Loucy (cell line): ENCODE results near the gene CNOT6.
"Not testable (repeated sequence)": the region's sequence is repeated elsewhere in the genome, so short reads cannot be mapped to it uniquely, and the experiment has no call there.

Experiments used
- H2AFZ ChIP-seq: fragments of 200-600 bp; sonication (generic); 2 replicates; pipeline ENCODE4 v1.6.0; 2016; ENCODE audit warnings: antibody characterized with exemption, mild to moderate bottlenecking, low read length, moderate library complexity
- H3F3A ChIP-seq: fragments of 200-600 bp; 2 replicates; pipeline ENCODE4 v1.6.0; 2016; ENCODE audit warnings: antibody characterized with exemption, low read depth, mild to moderate bottlenecking
- H3K27me3 ChIP-seq: fragments of 200-600 bp; sonication (generic); 2 replicates; pipeline ENCODE4 v1.6.1; 2014; ENCODE audit warnings: low read length, mild to moderate bottlenecking; ENCODE audit not compliant: insufficient read depth, poor library complexity, severe bottlenecking
- H3K36me3 ChIP-seq: fragments of 200-600 bp; sonication (generic); 2 replicates; pipeline ENCODE4 v1.6.1; 2016; ENCODE audit warnings: low read length; ENCODE audit not compliant: insufficient read depth
- H3K4me1 ChIP-seq: fragments of 200-600 bp; sonication (generic); 2 replicates; pipeline ENCODE4 v1.5.1; 2014; ENCODE audit warnings: low read length, mild to moderate bottlenecking; ENCODE audit not compliant: insufficient read depth, poor library complexity, severe bottlenecking
- H3K4me2 ChIP-seq: fragments of 200-600 bp; sonication (generic); 2 replicates; pipeline ENCODE4 v1.6.0; 2014; ENCODE audit warnings: antibody characterized with exemption, low read length, low read depth, mild to moderate bottlenecking; ENCODE audit not compliant: poor library complexity, severe bottlenecking
- H3K4me3 ChIP-seq: fragments of 200-600 bp; sonication (generic); 2 replicates; pipeline ENCODE4 v1.5.1; 2014; ENCODE audit warnings: low read length, mild to moderate bottlenecking, mixed read lengths; ENCODE audit not compliant: poor library complexity, severe bottlenecking
- H3K79me2 ChIP-seq: fragments of 200-600 bp; sonication (generic); 2 replicates; pipeline ENCODE4 v1.6.1; 2014; ENCODE audit warnings: low read length; ENCODE audit not compliant: insufficient read depth
- H3K9ac ChIP-seq: fragments of 200-600 bp; sonication (generic); 2 replicates; pipeline ENCODE4 v1.6.0; 2014; ENCODE audit warnings: mild to moderate bottlenecking, low read depth, low read length, moderate library complexity; ENCODE audit not compliant: poor library complexity, severe bottlenecking
- H3K9me2 ChIP-seq: fragments of 200-600 bp; sonication (generic); replicated peaks from 2 replicates; pipeline ENCODE4 v1.6.1; 2016; ENCODE audit warnings: low read depth, low read length, mixed read lengths
- H3K9me3 ChIP-seq: fragments of 200-600 bp; sonication (generic); 2 replicates; pipeline ENCODE4 v1.6.1; 2014; ENCODE audit warnings: mild to moderate bottlenecking, antibody characterized with exemption, low read length, low read depth; ENCODE audit not compliant: insufficient read depth
- H4K20me1 ChIP-seq: fragments of 200-600 bp; sonication (generic); 2 replicates; pipeline ENCODE4 v1.6.0; 2014; ENCODE audit warnings: antibody characterized with exemption, low read length, mild to moderate bottlenecking; ENCODE audit not compliant: insufficient read depth, poor library complexity, severe bottlenecking
- CTCF ChIP-seq: fragments of 200-600 bp; sonication (generic); conservative IDR thresholded peaks from 2 replicates; pipeline ENCODE4 v1.5.1; 2014; ENCODE audit warnings: mild to moderate bottlenecking, antibody characterized with exemption, low read length
- EZH2phosphoT487 ChIP-seq: fragments of 200-600 bp; IDR thresholded peaks from 2 replicates; pipeline ENCODE4 v1.6.1; 2018; ENCODE audit warnings: antibody characterized with exemption, mild to moderate bottlenecking, moderate library complexity, borderline replicate concordance

The CNOT6 gene

DNA sequence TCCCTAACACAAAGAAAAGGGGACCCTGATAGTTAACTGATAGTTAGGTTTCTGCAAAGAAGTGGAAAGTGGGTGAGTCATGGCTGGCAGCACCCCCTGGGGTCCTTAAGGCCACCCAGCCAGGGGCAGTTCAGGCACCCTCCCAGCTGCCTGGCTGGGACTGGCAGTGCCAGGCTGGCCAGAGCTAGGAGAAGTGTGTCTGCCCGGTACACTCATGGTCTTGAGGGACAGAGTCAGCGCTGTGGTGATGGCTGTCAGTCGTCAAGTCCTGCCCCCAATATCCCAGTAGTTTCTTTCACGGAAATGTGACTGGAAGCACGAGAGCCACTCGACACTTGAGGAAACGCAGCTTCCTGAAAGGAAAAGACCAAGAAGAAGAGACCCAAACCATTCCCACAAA, 22.3 kb upstream of the CNOT6 start:
- Histone ChIP-seq H3K27me3 (no peaks in the 10 kb centered on the region), H3K9me3 (no peaks in the 10 kb centered on the region), H3K4me1 (no peaks in the 10 kb centered on the region), H3K4me3 (no peak overlapping the region), H3F3A (no peaks in the 10 kb centered on the region), H4K20me1 (no peaks in the 10 kb centered on the region), H3K79me2 (no peaks in the 10 kb centered on the region), H2AFZ (no peak overlapping the region), H3K4me2 (no peak overlapping the region), H3K9ac (no peak overlapping the region), H3K36me3 (no peaks in the 10 kb centered on the region), H3K9me2 (no peaks in the 10 kb centered on the region)
- TF ChIP-seq EZH2phosphoT487, result no peak
- no peak for TF ChIP-seq CTCF

DNA sequence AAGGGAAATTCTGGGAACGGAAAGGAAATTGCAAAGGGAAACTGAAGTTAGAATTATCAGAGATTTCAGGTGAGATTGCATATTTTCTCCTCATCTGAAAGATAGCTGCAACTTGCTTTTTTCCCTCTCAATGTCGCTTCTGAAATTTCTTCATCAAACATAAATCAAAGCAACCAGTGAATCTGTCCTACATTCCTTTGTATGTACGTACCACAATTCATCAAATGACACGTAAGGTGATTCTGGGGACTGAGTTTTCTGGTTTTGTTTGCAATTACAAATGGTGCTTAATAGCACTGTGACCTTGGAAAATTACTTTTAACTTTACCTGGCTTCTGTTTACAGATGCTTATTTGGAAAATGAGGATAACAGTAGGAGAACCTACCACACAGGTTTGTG, 21.9 kb upstream of the CNOT6 start:
- Histone ChIP-seq H3K9ac (no peak overlapping the region), H3K9me3 (no peaks in the 10 kb centered on the region), H3K36me3 (no peaks in the 10 kb centered on the region), H4K20me1 (no peaks in the 10 kb centered on the region), H3K4me2 (no peak overlapping the region), H3K79me2 (no peaks in the 10 kb centered on the region), H3K4me1 (no peaks in the 10 kb centered on the region), H3K27me3 (no peaks in the 10 kb centered on the region), H3F3A (no peaks in the 10 kb centered on the region), H3K9me2 (no peaks in the 10 kb centered on the region), H2AFZ (no peak overlapping the region), H3K4me3 (no peak overlapping the region)
- no peak for TF ChIP-seq EZH2phosphoT487
- no peak for TF ChIP-seq CTCF

DNA sequence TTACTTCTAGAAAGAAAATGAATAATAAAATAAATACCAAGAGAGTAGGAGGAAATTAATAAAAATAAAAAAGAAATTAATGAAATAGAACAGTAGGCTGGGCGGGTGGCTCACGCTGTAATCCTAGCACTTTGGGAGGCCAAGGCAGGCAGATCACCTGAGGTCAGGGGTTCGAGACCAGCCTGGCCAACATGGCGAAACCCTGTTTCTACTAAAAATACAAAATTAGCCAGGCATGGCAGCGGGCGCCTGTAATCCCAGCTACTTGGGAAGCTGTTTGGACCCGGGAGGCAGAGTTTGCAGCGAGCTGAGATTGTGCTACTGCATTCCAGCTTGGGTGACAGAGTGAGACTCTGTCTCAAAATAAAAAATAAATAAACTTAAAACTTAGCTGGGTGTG, 20.8 kb upstream of the CNOT6 start:
- not testable (repeated sequence) for H3K4me3 ChIP-seq, H3K79me2 ChIP-seq, H3K9ac ChIP-seq, H3K9me3 ChIP-seq, H3K4me2 ChIP-seq, H3K4me1 ChIP-seq, H4K20me1 ChIP-seq, H3K36me3 ChIP-seq, H3K27me3 ChIP-seq, H3F3A ChIP-seq, H2AFZ ChIP-seq, H3K9me2 ChIP-seq

- H3K4me2 ChIP-seq, result no peak overlapping the region
- H3K27me3 ChIP-seq, result no peaks in the 10 kb centered on the region
- no peaks in the 10 kb centered on the region for H3K79me2 ChIP-seq
- no peak for TF ChIP-seq EZH2phosphoT487
- no peak for TF ChIP-seq CTCF
- no peaks in the 10 kb centered on the region for H3K4me1 ChIP-seq
- no peaks in the 10 kb centered on the region for H3F3A ChIP-seq
- H4K20me1 ChIP-seq, result no peaks in the 10 kb centered on the region
- no peaks in the 10 kb centered on the region for H3K9me2 ChIP-seq
- no peaks in the 10 kb centered on the region for H3K36me3 ChIP-seq
- H3K9ac ChIP-seq, result no peak overlapping the region
- no peak overlapping the region for H2AFZ ChIP-seq
- no peaks in the 10 kb centered on the region for H3K9me3 ChIP-seq
- H3K4me3 ChIP-seq, result no peak overlapping the region
Measured at GRCh38 chr5:180474569-180474968, 19.6 kb upstream of the CNOT6 start.

- H3K79me2 ChIP-seq, H3F3A ChIP-seq, H4K20me1 ChIP-seq, H3K9me2 ChIP-seq, H3K4me3 ChIP-seq, H3K4me1 ChIP-seq, H3K36me3 ChIP-seq, H2AFZ ChIP-seq, H3K27me3 ChIP-seq, H3K4me2 ChIP-seq, H3K9ac ChIP-seq, H3K9me3 ChIP-seq: not testable (repeated sequence)
Measured at GRCh38 chr5:180475969-180476524, 18.1 kb upstream of the CNOT6 start.
